ENCODE measurements around the gene ARMC3. TPM values are rescaled to one million over a fixed set of nuclear protein-coding genes. Genes with fewer than 3 reads are reported as not detected.
A peak's percentile ranks its signal among the peaks of the same experiment; 100 is the strongest.
"Not testable (repeated sequence)": the region's sequence is repeated elsewhere in the genome, so short reads cannot be mapped to it uniquely, and the experiment has no call there.

Gene ARMC3
- total and polyA plus RNA-seq, 9 donors = 0.04 to 0.56 (median 0.22) TPM; not detected in 3

GRCh38 chr10:23056186-23056579 is 128.3 kb downstream of the ARMC3 start:
- Histone ChIP-seq H3K27ac (ENCODE audit: low read length) (no peak overlapping the region), H3K36me3 (ENCODE audit: control insufficient read depth, insufficient read depth, low read length) (no peaks in the 10 kb centered on the region), H3K9me3 (replicated peaks; ENCODE audit: control insufficient read depth, low read depth, low read length) (no peaks in the 10 kb centered on the region), H3K4me1 (ENCODE audit: control insufficient read depth, insufficient read depth, low read length) (peaks cover 4% of the 10 kb centered on the region), H3K27me3 (ENCODE audit: control insufficient read depth, insufficient read depth, low read length) (no peaks in the 10 kb centered on the region), H3K4me3 (ENCODE audit: low read length) (no peak overlapping the region)
- DNase-seq = no peak
- no CpG with 5 or more reads among the region's 3 CpGs for WGBS (ENCODE audit: insufficient coverage)

- Histone ChIP-seq H3K4me3 (ENCODE audit: low read length) (no peak overlapping the region), H3K27ac (ENCODE audit: low read length) (no peak overlapping the region), H3K27me3 (ENCODE audit: control insufficient read depth, insufficient read depth, low read length) (no peaks in the 10 kb centered on the region), H3K4me1 (ENCODE audit: control insufficient read depth, insufficient read depth, low read length) (peaks cover 8% of the 10 kb centered on the region), H3K36me3 (ENCODE audit: control insufficient read depth, insufficient read depth, low read length) (no peaks in the 10 kb centered on the region), H3K9me3 (replicated peaks; ENCODE audit: control insufficient read depth, low read depth, low read length) (no peaks in the 10 kb centered on the region)
- no peak for DNase-seq
- 74% methylated on average over 2 of the region's 3 CpGs for WGBS (ENCODE audit: insufficient coverage)
Observed at GRCh38 chr10:23058366-23058765, 130.5 kb downstream of the ARMC3 start.

DNA sequence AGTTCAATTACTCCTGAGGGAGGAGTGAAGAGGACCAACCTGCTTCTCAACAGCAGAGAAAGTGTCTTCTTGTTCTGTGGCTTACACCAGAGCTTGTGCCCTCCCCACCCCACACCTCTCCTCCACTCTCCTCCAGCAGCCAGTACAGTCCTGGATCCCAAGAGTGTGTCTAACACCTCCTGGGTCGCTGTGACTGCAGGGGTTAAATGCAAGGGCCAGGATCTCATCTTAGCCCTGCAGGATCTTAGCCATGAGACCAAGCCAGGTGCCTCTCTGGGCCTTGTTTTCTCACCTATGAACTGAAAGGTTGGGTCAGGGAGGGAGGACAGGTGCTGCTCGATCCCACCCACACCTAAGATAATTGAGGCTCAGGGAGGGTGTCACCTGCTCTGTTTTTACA is 133.1 kb downstream of the ARMC3 start:
- 33% methylated on average over 1 of the region's 2 CpGs for WGBS (ENCODE audit: insufficient coverage)
- no peak for DNase-seq

GRCh38 chr10:23063045-23063972 is 135.5 kb downstream of the ARMC3 start:
- Histone ChIP-seq H3K4me3 (ENCODE audit: low read length) (peak overlapping the region; percentile 11), H3K36me3 (ENCODE audit: control insufficient read depth, insufficient read depth, low read length) (no peaks in the 10 kb centered on the region), H3K27ac (ENCODE audit: low read length) (no peak overlapping the region), H3K4me1 (ENCODE audit: control insufficient read depth, insufficient read depth, low read length) (peaks cover 41% of the 10 kb centered on the region), H3K9me3 (replicated peaks; ENCODE audit: control insufficient read depth, low read depth, low read length) (no peaks in the 10 kb centered on the region), H3K27me3 (ENCODE audit: control insufficient read depth, insufficient read depth, low read length) (no peaks in the 10 kb centered on the region)
- 11% methylated on average over 12 of the region's 20 CpGs for WGBS (ENCODE audit: insufficient coverage)
- peak; percentile 58 for DNase-seq

More for the DNA sequence above, 133.1 kb downstream of the ARMC3 start:
- H3K27me3 ChIP-seq (ENCODE audit: control insufficient read depth, insufficient read depth, low read length) = no peaks in the 10 kb centered on the region
- H3K27ac ChIP-seq (ENCODE audit: low read length) = no peak overlapping the region
- H3K4me3 ChIP-seq (ENCODE audit: low read length) = no peak overlapping the region
- peaks cover 33% of the 10 kb centered on the region for H3K4me1 ChIP-seq (ENCODE audit: control insufficient read depth, insufficient read depth, low read length)
- no peaks in the 10 kb centered on the region for H3K36me3 ChIP-seq (ENCODE audit: control insufficient read depth, insufficient read depth, low read length)
- H3K9me3 ChIP-seq (replicated peaks; ENCODE audit: control insufficient read depth, low read depth, low read length) = no peaks in the 10 kb centered on the region

GRCh38 chr10:23063973-23064812 is 136.3 kb downstream of the ARMC3 start:
- Histone ChIP-seq H3K27ac (ENCODE audit: low read length) (peak overlapping the region; percentile 51), H3K9me3 (replicated peaks; ENCODE audit: control insufficient read depth, low read depth, low read length) (no peaks in the 10 kb centered on the region), H3K4me1 (ENCODE audit: control insufficient read depth, insufficient read depth, low read length) (peaks cover 48% of the 10 kb centered on the region), H3K4me3 (ENCODE audit: low read length) (no peak overlapping the region), H3K27me3 (ENCODE audit: control insufficient read depth, insufficient read depth, low read length) (no peaks in the 10 kb centered on the region), H3K36me3 (ENCODE audit: control insufficient read depth, insufficient read depth, low read length) (no peaks in the 10 kb centered on the region)
- WGBS (ENCODE audit: insufficient coverage) = 31% methylated on average over 12 of the region's 20 CpGs
- peak; percentile 61 for DNase-seq

- peaks cover 50% of the 10 kb centered on the region for H3K4me1 ChIP-seq (ENCODE audit: control insufficient read depth, insufficient read depth, low read length)
- not testable (repeated sequence) for H3K9me3 ChIP-seq (replicated peaks; ENCODE audit: control insufficient read depth, low read depth, low read length); DNase-seq; H3K27me3 ChIP-seq (ENCODE audit: control insufficient read depth, insufficient read depth, low read length); H3K36me3 ChIP-seq (ENCODE audit: control insufficient read depth, insufficient read depth, low read length); H3K4me3 ChIP-seq (ENCODE audit: low read length)
- WGBS (ENCODE audit: insufficient coverage) = 100% methylated on average over 1 of the region's 2 CpGs
- peak overlapping the region; percentile 65 for H3K27ac ChIP-seq (ENCODE audit: low read length)
Observed at GRCh38 chr10:23064813-23065114, 136.9 kb downstream of the ARMC3 start.

GRCh38 chr10:23065181-23065948 is 137.5 kb downstream of the ARMC3 start:
- Histone ChIP-seq H3K36me3 (ENCODE audit: control insufficient read depth, insufficient read depth, low read length) (no peaks in the 10 kb centered on the region), H3K4me1 (ENCODE audit: control insufficient read depth, insufficient read depth, low read length) (peaks cover 50% of the 10 kb centered on the region), H3K9me3 (replicated peaks; ENCODE audit: control insufficient read depth, low read depth, low read length) (no peaks in the 10 kb centered on the region), H3K27me3 (ENCODE audit: control insufficient read depth, insufficient read depth, low read length) (no peaks in the 10 kb centered on the region), H3K4me3 (ENCODE audit: low read length) (no peak overlapping the region), H3K27ac (ENCODE audit: low read length) (peak overlapping the region; percentile 65)
- WGBS (ENCODE audit: insufficient coverage) = 52% methylated on average over 5 of the region's 11 CpGs
- peak; percentile 89 for DNase-seq

DNA sequence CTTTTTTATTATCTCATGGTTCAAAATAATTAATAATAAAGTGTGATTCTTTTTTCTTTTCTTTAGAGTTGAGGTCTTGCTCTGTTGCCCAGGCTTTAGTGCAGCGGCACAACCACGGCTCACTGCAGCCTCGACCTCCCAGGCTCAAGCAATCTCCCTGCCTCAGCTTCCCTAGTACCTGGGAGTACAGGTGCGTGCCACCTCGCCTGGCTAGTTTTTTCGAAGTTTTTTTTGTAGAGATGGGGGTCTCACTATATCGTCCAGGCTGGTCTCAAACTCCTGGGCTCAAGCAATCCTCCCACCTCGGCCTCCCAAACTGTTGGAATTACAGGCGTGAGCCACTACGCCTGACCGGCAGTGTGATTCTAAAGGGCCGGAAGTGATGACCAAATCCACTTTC is 139.5 kb downstream of the ARMC3 start:
- no peaks in the 10 kb centered on the region for H3K36me3 ChIP-seq (ENCODE audit: control insufficient read depth, insufficient read depth, low read length)
- no peaks in the 10 kb centered on the region for H3K9me3 ChIP-seq (replicated peaks; ENCODE audit: control insufficient read depth, low read depth, low read length)
- no peak overlapping the region for H3K4me3 ChIP-seq (ENCODE audit: low read length)
- DNase-seq = no peak
- H3K27ac ChIP-seq (ENCODE audit: low read length) = no peak overlapping the region
- H3K27me3 ChIP-seq (ENCODE audit: control insufficient read depth, insufficient read depth, low read length) = no peaks in the 10 kb centered on the region
- peaks cover 54% of the 10 kb centered on the region for H3K4me1 ChIP-seq (ENCODE audit: control insufficient read depth, insufficient read depth, low read length)
- WGBS (ENCODE audit: insufficient coverage) = 100% methylated on average over 6 of the region's 12 CpGs

- no peak overlapping the region for H3K27ac ChIP-seq (ENCODE audit: low read length)
- peaks cover 53% of the 10 kb centered on the region for H3K4me1 ChIP-seq (ENCODE audit: control insufficient read depth, insufficient read depth, low read length)
- no peaks in the 10 kb centered on the region for H3K27me3 ChIP-seq (ENCODE audit: control insufficient read depth, insufficient read depth, low read length)
- H3K4me3 ChIP-seq (ENCODE audit: low read length) = no peak overlapping the region
- 70% methylated on average over 9 of the region's 16 CpGs for WGBS (ENCODE audit: insufficient coverage)
- no peaks in the 10 kb centered on the region for H3K36me3 ChIP-seq (ENCODE audit: control insufficient read depth, insufficient read depth, low read length)
- peak; percentile 73 for DNase-seq
- H3K9me3 ChIP-seq (replicated peaks; ENCODE audit: control insufficient read depth, low read depth, low read length) = no peaks in the 10 kb centered on the region
Observed at GRCh38 chr10:23067939-23068775, 140.3 kb downstream of the ARMC3 start.

All from muscle of leg (tissue), 11 donors.